Tibial nerve (tissue), 4 donors: Measurements from ENCODE around the gene ANO2. TPM values are rescaled to one million over a fixed set of nuclear protein-coding genes. Genes with fewer than 3 reads are reported as not detected.

ENCODE experiments used
- DNase-seq, 2 donors: peaks; one replicate each; pipeline ENCODE4 v3.0.0-alpha.2; 2019; ENCODE audit warnings: low spot score in 2 of 2
- H3K27ac ChIP-seq, 4 donors: fragments of 200-600 bp; sonication (generic) in 3 of 4; one replicate each; pipeline ENCODE4 v1.5.1; 2017 to 2019; ENCODE audit warnings: mild to moderate bottlenecking in 1 of 4
- H3K27me3 ChIP-seq, 2 donors: fragments of 200-600 bp; sonication (generic) in 1 of 2; one replicate each; pipeline versions ENCODE4 v1.5.1 to v1.6.0; 2017 to 2019
- H3K36me3 ChIP-seq, 3 donors: fragments of 200-600 bp; sonication (generic); one replicate each; pipeline ENCODE4 v1.5.1; 2018 to 2019
- H3K4me1 ChIP-seq, 4 donors: fragments of 200-600 bp; sonication (generic) in 3 of 4; one replicate each; pipeline ENCODE4 v1.5.1; 2017 to 2019
- H3K4me3 ChIP-seq, 4 donors: fragments of 200-600 bp; sonication (generic) in 3 of 4; one replicate each; pipeline ENCODE4 v1.5.1; 2017 to 2019; ENCODE audit warnings: mild to moderate bottlenecking in 1 of 4, moderate library complexity in 1 of 4
- H3K9me3 ChIP-seq, 4 donors: fragments of 200-600 bp; sonication (generic) in 3 of 4; one replicate each; pipeline ENCODE4 v1.5.1; 2017 to 2019
- EP300 ChIP-seq, 2 donors: sonication (generic); formaldehyde crosslinking; IDR thresholded peaks; one replicate each; pipeline ENCODE4 v1.6.1; 2017; ENCODE audit warnings: antibody characterized with exemption in 2 of 2, mild to moderate bottlenecking in 1 of 2
- POLR2A ChIP-seq, 2 donors: fragments of 450-650 bp; IDR thresholded peaks; one replicate each; pipeline ENCODE4 v1.6.1; 2017; ENCODE audit warnings: antibody characterized with exemption in 2 of 2, mild to moderate bottlenecking in 2 of 2, moderate library complexity in 2 of 2
- WGBS, 2 donors: methylation state at CpG; one replicate each; pipeline ENCODE4 v1.1.5; 2018; 5-methylcytosine and 5-hydroxymethylcytosine counted together
- total RNA-seq, 4 donors: library from RNA; depleted of rRNA; stranded (reverse); fragments of >200 nt; gene quantifications; one replicate each; pipeline ENCODE4 v1.1.0, GENCODE V29; 2016
- TF ChIP-seq, protein P1 (sequence below), 5 experiments: fragments of 200-600 bp in 3 of 5; fragments of 450-650 bp in 2 of 5; sonication (generic) in 3 of 5; IDR thresholded peaks; one replicate each; pipeline ENCODE4 v1.5.1; 2016 to 2019; ENCODE audit warnings: antibody characterized with exemption in 5 of 5, mild to moderate bottlenecking in 3 of 5, moderate library complexity in 2 of 5

Gene ANO2
- total RNA-seq, 4 donors from 2014 or later, result 13.8 to 23.2 (median 21.3) TPM

GRCh38 chr12:5924342-5924741 lies 20.7 kb downstream of the ANO2 start:
- no peak for DNase-seq
- no peaks in the 10 kb centered on the region for H3K9me3 ChIP-seq
- TF ChIP-seq POLR2A (IDR thresholded peaks at IDR 0.05) (no peak), EP300 (IDR thresholded peaks at IDR 0.05) (no peak)
- TF ChIP-seq, protein P1, sequence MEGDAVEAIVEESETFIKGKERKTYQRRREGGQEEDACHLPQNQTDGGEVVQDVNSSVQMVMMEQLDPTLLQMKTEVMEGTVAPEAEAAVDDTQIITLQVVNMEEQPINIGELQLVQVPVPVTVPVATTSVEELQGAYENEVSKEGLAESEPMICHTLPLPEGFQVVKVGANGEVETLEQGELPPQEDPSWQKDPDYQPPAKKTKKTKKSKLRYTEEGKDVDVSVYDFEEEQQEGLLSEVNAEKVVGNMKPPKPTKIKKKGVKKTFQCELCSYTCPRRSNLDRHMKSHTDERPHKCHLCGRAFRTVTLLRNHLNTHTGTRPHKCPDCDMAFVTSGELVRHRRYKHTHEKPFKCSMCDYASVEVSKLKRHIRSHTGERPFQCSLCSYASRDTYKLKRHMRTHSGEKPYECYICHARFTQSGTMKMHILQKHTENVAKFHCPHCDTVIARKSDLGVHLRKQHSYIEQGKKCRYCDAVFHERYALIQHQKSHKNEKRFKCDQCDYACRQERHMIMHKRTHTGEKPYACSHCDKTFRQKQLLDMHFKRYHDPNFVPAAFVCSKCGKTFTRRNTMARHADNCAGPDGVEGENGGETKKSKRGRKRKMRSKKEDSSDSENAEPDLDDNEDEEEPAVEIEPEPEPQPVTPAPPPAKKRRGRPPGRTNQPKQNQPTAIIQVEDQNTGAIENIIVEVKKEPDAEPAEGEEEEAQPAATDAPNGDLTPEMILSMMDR (IDR thresholded peaks at IDR 0.05), result no peak
- no peak overlapping the region for H3K27ac ChIP-seq
- no peaks in the 10 kb centered on the region for H3K27me3 ChIP-seq
- 74 to 77% methylated on average over 7 of the region's 7 CpGs for WGBS, 2 donors
- H3K36me3 ChIP-seq, result no peaks in the 10 kb centered on the region
- H3K4me3 ChIP-seq, result no peak overlapping the region
- no peaks in the 10 kb centered on the region for H3K4me1 ChIP-seq

DNA sequence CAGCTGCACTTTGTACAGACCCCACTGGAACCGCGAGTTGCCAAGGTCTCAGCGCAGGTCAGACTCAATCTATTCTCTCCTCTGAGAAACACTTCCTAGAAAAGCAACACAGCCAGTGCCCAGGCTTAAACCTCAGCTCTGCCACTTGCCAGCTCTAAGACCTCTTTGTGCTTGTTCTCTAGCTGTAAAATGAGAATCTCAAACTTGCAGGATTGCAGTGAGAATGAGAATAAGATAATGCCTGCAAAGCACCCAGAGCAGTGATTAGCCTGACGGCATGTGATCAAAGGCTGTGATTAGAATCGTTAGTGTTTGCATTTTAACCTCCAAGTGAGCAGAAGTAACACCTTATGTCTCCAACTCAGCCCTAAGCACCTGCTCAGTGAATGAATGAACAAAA lies 21.3 kb downstream of the ANO2 start:
- Histone ChIP-seq H3K36me3 (no peaks in the 10 kb centered on the region), H3K27me3 (no peaks in the 10 kb centered on the region), H3K27ac (no peak overlapping the region), H3K4me1 (no peaks in the 10 kb centered on the region), H3K4me3 (no peak overlapping the region), H3K9me3 (no peaks in the 10 kb centered on the region)
- TF ChIP-seq, protein P1 (IDR thresholded peaks at IDR 0.05), result no peak
- TF ChIP-seq EP300 (IDR thresholded peaks at IDR 0.05), result no peak
- no peak for TF ChIP-seq POLR2A (IDR thresholded peaks at IDR 0.05)
- 42 to 51% methylated on average over 5 of the region's 5 CpGs for WGBS, 2 donors
- no peak for DNase-seq

DNA sequence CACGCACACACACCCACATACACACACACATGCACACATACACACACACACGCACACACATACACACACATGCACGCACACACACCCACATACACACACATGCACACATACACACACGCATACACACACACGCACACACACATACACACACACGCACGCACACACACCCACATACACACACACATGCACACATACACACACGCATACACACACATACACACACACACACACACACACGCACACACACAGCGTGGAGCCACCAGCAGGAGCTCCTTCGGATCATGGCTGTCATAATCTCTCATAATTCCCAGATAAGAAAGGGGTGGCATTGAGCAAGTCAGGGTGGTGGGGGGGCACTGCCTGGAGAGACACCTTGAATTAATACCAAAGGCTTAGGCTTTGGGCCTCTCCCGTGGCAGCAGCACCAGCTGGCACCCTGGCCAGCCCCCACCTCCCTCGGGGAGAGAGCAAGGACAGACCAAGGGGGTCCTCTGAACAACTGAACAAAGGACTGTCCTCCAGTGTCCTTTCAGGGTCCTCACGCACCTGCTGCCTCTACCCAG lies 21.9 kb downstream of the ANO2 start:
- 55 to 65% methylated on average over 14 of the region's 14 CpGs for WGBS, 2 donors
- Histone ChIP-seq H3K4me1 (no peaks in the 10 kb centered on the region), H3K9me3 (no peaks in the 10 kb centered on the region), H3K36me3 (no peaks in the 10 kb centered on the region), H3K4me3 (no peak overlapping the region), H3K27ac (no peak overlapping the region), H3K27me3 (no peaks in the 10 kb centered on the region)
- no peak for TF ChIP-seq EP300 (IDR thresholded peaks at IDR 0.05)
- TF ChIP-seq POLR2A (IDR thresholded peaks at IDR 0.05), result no peak
- TF ChIP-seq, protein P1 (IDR thresholded peaks at IDR 0.05), result no peak
- no peak for DNase-seq

DNA sequence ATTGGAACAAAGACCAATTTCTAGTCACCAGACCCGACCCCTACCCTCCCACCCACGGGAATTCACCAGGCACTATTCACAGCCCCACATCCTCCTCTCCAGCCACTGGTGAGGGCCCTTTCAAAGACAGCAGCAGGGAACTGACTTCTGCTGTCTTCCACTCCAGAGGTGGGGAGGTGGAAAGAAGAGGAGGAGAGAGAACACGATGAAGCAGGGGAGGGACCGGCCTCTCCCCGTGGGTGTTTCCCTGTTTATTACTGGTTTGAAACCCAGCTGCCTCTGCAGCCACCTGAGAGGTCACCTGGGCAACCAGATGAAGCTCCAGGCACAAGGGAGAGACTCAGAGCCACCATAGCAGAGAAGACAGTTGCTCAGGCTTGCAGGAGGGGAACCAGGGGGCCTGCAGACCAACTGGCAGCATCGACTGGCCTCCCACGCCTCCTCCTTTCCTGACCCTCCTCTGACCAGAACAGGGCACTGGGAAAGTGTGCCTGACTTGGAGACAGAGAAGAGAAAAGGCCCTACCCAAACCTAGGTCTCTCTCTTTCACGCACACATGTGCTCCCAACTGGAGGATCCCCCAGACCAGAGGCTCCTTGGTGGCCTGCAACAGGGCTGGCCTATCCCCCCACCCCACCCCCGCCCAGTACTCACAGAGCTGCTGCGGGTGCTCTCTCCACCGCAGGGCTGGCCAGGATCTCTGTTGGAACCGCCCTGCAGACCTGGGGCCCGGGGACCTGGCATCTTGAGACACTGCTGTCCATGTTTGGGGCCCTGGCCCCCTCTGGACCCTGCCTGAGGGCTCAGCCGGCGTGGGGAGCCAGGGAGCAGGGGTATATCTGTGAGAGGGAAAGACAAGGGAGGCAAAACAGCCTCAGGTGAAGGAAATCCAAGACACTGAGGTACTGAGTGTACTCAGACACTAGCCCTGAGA lies 22.8 kb downstream of the ANO2 start:
- Histone ChIP-seq H3K27me3 (no peaks in the 10 kb centered on the region), H3K36me3 (no peaks in the 10 kb centered on the region), H3K9me3 (no peaks in the 10 kb centered on the region), H3K4me1 (no peaks in the 10 kb centered on the region), H3K4me3 (no peak overlapping the region), H3K27ac (no peak overlapping the region)
- no peak for DNase-seq
- WGBS, 2 donors, result 60 to 67% methylated on average over 13 to 15 of the region's 15 CpGs
- no peak for TF ChIP-seq EP300 (IDR thresholded peaks at IDR 0.05)
- TF ChIP-seq, protein P1 (IDR thresholded peaks at IDR 0.05), result no peak
- no peak for TF ChIP-seq POLR2A (IDR thresholded peaks at IDR 0.05)
